B cell (primary cell): Measurements from ENCODE around the gene GSG1L. TPM values are rescaled to one million over a fixed set of nuclear protein-coding genes. Genes with fewer than 3 reads are reported as not detected.

ENCODE experiments used
- ATAC-seq: fragments of 200-7000 bp; cut with Tn5 transposase; one replicate; pipeline ENCODE4 v1.10.0; 2021; ENCODE audit warnings: low read depth, mild to moderate bottlenecking, moderate number of reproducible peaks, moderate library complexity
- CTCF ChIA-PET: fragments of 350-600 bp; sonication (Branson Sonifier 250); formaldehyde crosslinking; loops from one replicate; lab custom pipeline; 2021; ENCODE audit warnings: antibody characterized with exemption, inconsistent platforms; lab: Charles Lee
- POLR2A ChIA-PET: fragments of 350-600 bp; sonication (Branson Sonifier 250); formaldehyde crosslinking; loops from one replicate; lab custom pipeline; 2021; ENCODE audit warnings: antibody characterized with exemption; lab: Charles Lee
- DNase-seq: peaks from one replicate; pipeline ENCODE4 v3.0.0; 2013
- H2AFZ ChIP-seq: 2 replicates; pipeline ENCODE4 v1.6.1; 2012; ENCODE audit warnings: mild to moderate bottlenecking, low read depth, low read length; ENCODE audit not compliant: insufficient read depth, poor library complexity, severe bottlenecking
- H3K27ac ChIP-seq, 2 donors: 1 replicate in 1 of 2; 2 replicates in 1 of 2; pipeline ENCODE4 v1.5.1; 2012 to 2013; ENCODE audit warnings: low read length in 2 of 2, mild to moderate bottlenecking in 2 of 2, moderate library complexity in 1 of 2
- H3K27me3 ChIP-seq, 4 experiments: fragments of 200-600 bp in 1 of 4; sonication (generic) in 1 of 4; replicated peaks in 1 of 4; 1 replicate in 2 of 4; 2 replicates in 2 of 4; pipeline versions ENCODE4 v1.6.1 to v1.7.0; 2013 to 2016; ENCODE audit warnings: low read length in 3 of 4, mild to moderate bottlenecking in 2 of 4, mixed read lengths in 1 of 4, moderate library complexity in 1 of 4; ENCODE audit not compliant: insufficient read depth in 4 of 4, control insufficient read depth in 3 of 4; ENCODE audit errors: control extremely low read depth in 1 of 4
- H3K36me3 ChIP-seq, 2 experiments: replicated peaks in 1 of 2; 1 replicate in 1 of 2; 2 replicates in 1 of 2; pipeline versions ENCODE4 v1.6.1 to v1.7.1; 2013; ENCODE audit warnings: low read length in 1 of 2; ENCODE audit not compliant: insufficient read depth in 2 of 2, control insufficient read depth in 1 of 2; ENCODE audit errors: control extremely low read depth in 1 of 2, extremely low read depth in 1 of 2
- H3K4me1 ChIP-seq, 2 donors: fragments of 200-600 bp in 1 of 2; sonication (generic) in 1 of 2; 1 replicate in 1 of 2; 2 replicates in 1 of 2; pipeline versions ENCODE4 v1.5.1 to v1.6.1; 2013 to 2017; ENCODE audit warnings: low read length in 2 of 2; ENCODE audit not compliant: control insufficient read depth in 2 of 2, insufficient read depth in 2 of 2
- H3K4me2 ChIP-seq: replicated peaks from 2 replicates; pipeline ENCODE3; 2012; ENCODE audit warnings: mild to moderate bottlenecking, low read depth, low read length; ENCODE audit not compliant: poor library complexity, severe bottlenecking
- H3K4me3 ChIP-seq, 5 experiments: fragments of 200-600 bp in 1 of 5; sonication (generic) in 1 of 5; 1 replicate in 3 of 5; 2 replicates in 2 of 5; pipeline versions ENCODE4 v1.5.1 to v1.7.0; 2011 to 2016; ENCODE audit warnings: low read length in 4 of 5, mild to moderate bottlenecking in 4 of 5, low read depth in 2 of 5, control low read depth in 1 of 5, moderate library complexity in 1 of 5; ENCODE audit not compliant: insufficient read depth in 1 of 5; ENCODE audit errors: control extremely low read depth in 1 of 5, extremely low read depth in 1 of 5
- H3K79me2 ChIP-seq: fragments of 200-600 bp; sonication (generic); one replicate; pipeline ENCODE4 v1.6.0; 2016; ENCODE audit warnings: low read length; ENCODE audit not compliant: control insufficient read depth, insufficient read depth
- H3K9ac ChIP-seq: fragments of 200-600 bp; sonication (generic); 2 replicates; pipeline ENCODE4 v1.6.1; 2017; ENCODE audit warnings: mild to moderate bottlenecking, low read length, moderate library complexity
- H3K9me3 ChIP-seq, 3 donors: one replicate each; pipeline versions ENCODE4 v1.6.1 to v1.7.1; 2013; ENCODE audit warnings: low read length in 2 of 3; ENCODE audit not compliant: control insufficient read depth in 2 of 3, insufficient read depth in 1 of 3; ENCODE audit errors: control extremely low read depth in 1 of 3
- H4K20me1 ChIP-seq: 2 replicates; pipeline ENCODE4 v1.6.0; 2012; ENCODE audit warnings: mild to moderate bottlenecking, low read length; ENCODE audit not compliant: insufficient read depth, control insufficient read depth, poor library complexity, severe bottlenecking
- H3K27ac Mint-ChIP-seq: one replicate; pipeline ENCODE4 v1.8.0; 2021; ENCODE audit warnings: mixed read lengths
- H3K27me3 Mint-ChIP-seq: one replicate; pipeline ENCODE4 v1.8.0; 2021; ENCODE audit warnings: mixed read lengths
- H3K4me1 Mint-ChIP-seq: one replicate; pipeline ENCODE4 v1.8.0; 2021; ENCODE audit warnings: mixed read lengths
- H3K4me3 Mint-ChIP-seq: one replicate; pipeline ENCODE4 v1.8.0; 2021; ENCODE audit warnings: mixed read lengths
- H3K9me3 Mint-ChIP-seq: one replicate; pipeline ENCODE4 v1.8.0; 2022; ENCODE audit warnings: mixed read lengths; ENCODE audit not compliant: insufficient read depth
- EZH2 ChIP-seq: IDR thresholded peaks from 2 replicates; pipeline ENCODE4 v1.6.1; 2012; ENCODE audit warnings: borderline replicate concordance, low read depth, mild to moderate bottlenecking, moderate library complexity, low read length; ENCODE audit not compliant: insufficient read depth, poor library complexity, severe bottlenecking
- WGBS: methylation state at CpG from one replicate; pipeline ENCODE4 v1.1.5; 2013; ENCODE audit warnings: missing lambda C conversion rate; ENCODE audit not compliant: insufficient coverage; 5-methylcytosine and 5-hydroxymethylcytosine counted together
- intact Hi-C: fragments of 100-400 bp; cut with micrococcal nuclease; formaldehyde crosslinking; loops from one replicate; pipeline ENCODE4 v1.10.0; 2022
- polyA plus RNA-seq: library from polyadenylated mRNA; depleted of rRNA; stranded (reverse); fragments of >200 nt; gene quantifications from 2 replicates; pipeline ENCODE4 v1.2.3, GENCODE V29; 2012
- total RNA-seq, 2 donors: library from RNA; stranded (reverse); fragments of 120-200 nt in 1 of 2; gene quantifications; 1 replicate in 1 of 2; 2 replicates in 1 of 2; pipeline versions ENCODE4 v1.2.3 to v1.2.4, GENCODE V29; 2013 to 2022
- TF ChIP-seq, protein P1 (sequence below): fragments of 200-600 bp; IDR thresholded peaks from one replicate; pipeline ENCODE4 v1.8.0; 2022; ENCODE audit warnings: antibody characterized with exemption, mild to moderate bottlenecking

Gene GSG1L
- total and polyA plus RNA-seq, 2 donors (not counting 1 experiment from before 2014, with no cell fraction given) = 0.01 TPM; not detected in 1

DNA sequence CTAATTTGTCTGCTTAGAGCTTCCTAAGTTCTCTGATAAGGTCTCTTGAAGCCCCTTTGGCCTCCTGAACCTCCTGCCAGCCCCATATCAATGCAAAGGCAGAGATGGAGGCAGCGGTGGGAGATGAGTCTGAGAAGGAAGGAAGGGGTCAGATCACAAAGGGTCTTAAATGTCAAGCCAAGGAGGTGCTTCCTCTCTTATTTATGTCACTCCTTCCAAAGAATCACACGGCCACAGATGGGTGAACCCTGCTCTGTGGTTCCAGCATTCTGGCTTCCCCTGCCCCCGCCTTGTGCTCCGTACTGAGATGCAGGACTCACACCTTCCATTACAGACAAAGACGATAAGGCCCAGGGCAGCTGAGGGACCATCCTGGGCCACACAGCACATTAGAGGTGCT, 96.3 kb downstream of the GSG1L start:
- intact Hi-C loops = no loop called here
- Mint-ChIP-seq H3K4me3 (no peak overlapping the region), H3K9me3 (peaks cover 3% of the 10 kb centered on the region), H3K27me3 (peaks cover 27% of the 10 kb centered on the region), H3K4me1 (no peaks in the 10 kb centered on the region), H3K27ac (no peak overlapping the region)
- Histone ChIP-seq H3K4me3 (no peak overlapping the region), H3K27me3 (peaks cover 0 to 5% (median 0%) of the 10 kb centered on the region in 4 experiments), H4K20me1 (no peaks in the 10 kb centered on the region), H3K4me1 (no peaks in the 10 kb centered on the region), H3K9ac (no peak overlapping the region), H3K27ac (no peak overlapping the region), H3K4me2 (no peak overlapping the region), H3K9me3 (peaks cover 2 to 17% (median 3%) of the 10 kb centered on the region in 3 donors), H3K36me3 (no peaks in the 10 kb centered on the region), H2AFZ (no peak overlapping the region), H3K79me2 (no peaks in the 10 kb centered on the region)
- whole genome bisulfite sequencing = 72% methylated on average over 3 of the region's 5 CpGs
- ATAC-seq (no peak), DNase-seq (no peak)
- POLR2A ChIA-PET = no interaction called here
- TF ChIP-seq, protein P1, sequence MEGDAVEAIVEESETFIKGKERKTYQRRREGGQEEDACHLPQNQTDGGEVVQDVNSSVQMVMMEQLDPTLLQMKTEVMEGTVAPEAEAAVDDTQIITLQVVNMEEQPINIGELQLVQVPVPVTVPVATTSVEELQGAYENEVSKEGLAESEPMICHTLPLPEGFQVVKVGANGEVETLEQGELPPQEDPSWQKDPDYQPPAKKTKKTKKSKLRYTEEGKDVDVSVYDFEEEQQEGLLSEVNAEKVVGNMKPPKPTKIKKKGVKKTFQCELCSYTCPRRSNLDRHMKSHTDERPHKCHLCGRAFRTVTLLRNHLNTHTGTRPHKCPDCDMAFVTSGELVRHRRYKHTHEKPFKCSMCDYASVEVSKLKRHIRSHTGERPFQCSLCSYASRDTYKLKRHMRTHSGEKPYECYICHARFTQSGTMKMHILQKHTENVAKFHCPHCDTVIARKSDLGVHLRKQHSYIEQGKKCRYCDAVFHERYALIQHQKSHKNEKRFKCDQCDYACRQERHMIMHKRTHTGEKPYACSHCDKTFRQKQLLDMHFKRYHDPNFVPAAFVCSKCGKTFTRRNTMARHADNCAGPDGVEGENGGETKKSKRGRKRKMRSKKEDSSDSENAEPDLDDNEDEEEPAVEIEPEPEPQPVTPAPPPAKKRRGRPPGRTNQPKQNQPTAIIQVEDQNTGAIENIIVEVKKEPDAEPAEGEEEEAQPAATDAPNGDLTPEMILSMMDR = no peak
- no peak for TF ChIP-seq EZH2
- CTCF ChIA-PET = interaction anchor here (1.1 kb wide), 1 partner anchor 251 kb away, joined by 4 read pairs; no protein-coding TSS in a partner anchor

DNA sequence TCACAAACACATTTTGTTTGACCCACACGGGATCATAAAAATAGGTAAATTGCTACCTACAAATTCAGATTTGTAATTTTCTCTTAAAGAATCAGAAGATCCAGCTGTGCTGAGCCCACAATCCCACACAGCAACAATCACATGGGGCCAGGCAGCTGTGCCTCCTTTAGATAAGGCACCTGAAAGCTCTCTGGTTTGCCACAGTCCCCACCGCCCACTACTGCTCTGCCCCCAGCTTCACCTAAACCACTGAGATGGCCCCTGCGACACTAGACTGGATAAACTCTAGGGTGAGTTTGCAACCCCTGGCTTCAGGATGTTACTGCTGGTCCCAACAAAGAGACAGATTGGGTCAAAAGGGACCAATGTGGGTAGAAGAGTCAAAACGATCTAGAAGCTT, 96.8 kb downstream of the GSG1L start:
- H3K27ac Mint-ChIP-seq = no peak overlapping the region
- H4K20me1 ChIP-seq = no peaks in the 10 kb centered on the region
- DNase-seq (no peak), ATAC-seq (no peak)
- H3K9me3 Mint-ChIP-seq = peaks cover 3% of the 10 kb centered on the region
- H3K4me1 ChIP-seq = no peaks in the 10 kb centered on the region
- H3K4me3 Mint-ChIP-seq = no peak overlapping the region
- no peak overlapping the region for H2AFZ ChIP-seq
- H3K27ac ChIP-seq = no peak overlapping the region
- H3K9me3 ChIP-seq = peaks cover 2 to 21% (median 2%) of the 10 kb centered on the region in 3 donors
- no peak overlapping the region for H3K9ac ChIP-seq
- no peaks in the 10 kb centered on the region for H3K79me2 ChIP-seq
- TF ChIP-seq EZH2 = no peak
- TF ChIP-seq, protein P1 = no peak
- no peak overlapping the region for H3K4me2 ChIP-seq
- H3K4me1 Mint-ChIP-seq = no peaks in the 10 kb centered on the region
- H3K4me3 ChIP-seq = no peak overlapping the region
- WGBS = 92% methylated on average over 2 of the region's 4 CpGs
- H3K36me3 ChIP-seq = no peaks in the 10 kb centered on the region
- H3K27me3 ChIP-seq = peaks cover 0 to 1% (median 0%) of the 10 kb centered on the region in 4 experiments
- H3K27me3 Mint-ChIP-seq = peaks cover 24% of the 10 kb centered on the region
- CTCF ChIA-PET = interaction anchor here (0.6 to 1.1 kb wide), 2 partner anchors 23 to 251 kb away, joined by 3 to 4 read pairs; no protein-coding TSS in a partner anchor
- intact Hi-C loops = no loop called here
- POLR2A ChIA-PET = no interaction called here
